ENCODE measurements around the gene SUGT1.

DNA sequence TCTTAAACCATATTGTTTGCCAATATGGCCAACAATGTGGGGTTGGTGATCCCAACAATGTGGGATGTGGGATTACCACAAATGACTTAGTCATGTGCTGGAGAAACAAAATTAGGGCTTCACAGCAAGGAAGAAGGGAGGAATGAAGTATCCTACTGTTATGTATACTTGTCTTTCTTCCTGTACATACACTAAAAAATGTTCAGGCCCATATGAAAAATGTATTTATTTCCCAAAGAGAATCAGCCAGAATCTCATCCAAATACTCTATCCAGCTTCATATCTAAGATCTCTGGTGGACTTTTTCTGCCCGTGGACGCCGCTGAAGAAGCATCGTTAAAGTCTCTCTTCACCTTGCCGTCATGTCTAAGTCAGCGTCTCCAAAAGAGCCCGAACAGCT lies 10.5 kb upstream of the SUGT1 start, which contains the start of gene HNRNPA1L2:
- TF ChIP-seq ZBTB7A (tag by site-specific recombination; IDR thresholded peaks at IDR 0.05; ENCODE audit: low read depth) (no peak), PBX3 (CRISPR knock-in tag; IDR thresholded peaks at IDR 0.05) (no peak), REST (tag by site-specific recombination; IDR thresholded peaks at IDR 0.05) (no peak), KLF16 (tag by site-specific recombination; IDR thresholded peaks at IDR 0.05) (no peak), KLF10 (tag by site-specific recombination; IDR thresholded peaks at IDR 0.05) (no peak), ZNF221 (tag by site-specific recombination; IDR thresholded peaks at IDR 0.05; ENCODE audit: borderline replicate concordance) (no peak), GLIS2 (tag by site-specific recombination; IDR thresholded peaks at IDR 0.05) (no peak), ZNF174 (tag by site-specific recombination; IDR thresholded peaks at IDR 0.05) (no peak), ZNF138 (tag by site-specific recombination; IDR thresholded peaks at IDR 0.05; ENCODE audit: borderline replicate concordance) (no peak), ZNF830 (tag by site-specific recombination; IDR thresholded peaks at IDR 0.05; ENCODE audit: low read depth) (no peak), ZSCAN16 (tag by site-specific recombination; IDR thresholded peaks at IDR 0.05) (no peak)
- TF ChIP-seq, protein P1, sequence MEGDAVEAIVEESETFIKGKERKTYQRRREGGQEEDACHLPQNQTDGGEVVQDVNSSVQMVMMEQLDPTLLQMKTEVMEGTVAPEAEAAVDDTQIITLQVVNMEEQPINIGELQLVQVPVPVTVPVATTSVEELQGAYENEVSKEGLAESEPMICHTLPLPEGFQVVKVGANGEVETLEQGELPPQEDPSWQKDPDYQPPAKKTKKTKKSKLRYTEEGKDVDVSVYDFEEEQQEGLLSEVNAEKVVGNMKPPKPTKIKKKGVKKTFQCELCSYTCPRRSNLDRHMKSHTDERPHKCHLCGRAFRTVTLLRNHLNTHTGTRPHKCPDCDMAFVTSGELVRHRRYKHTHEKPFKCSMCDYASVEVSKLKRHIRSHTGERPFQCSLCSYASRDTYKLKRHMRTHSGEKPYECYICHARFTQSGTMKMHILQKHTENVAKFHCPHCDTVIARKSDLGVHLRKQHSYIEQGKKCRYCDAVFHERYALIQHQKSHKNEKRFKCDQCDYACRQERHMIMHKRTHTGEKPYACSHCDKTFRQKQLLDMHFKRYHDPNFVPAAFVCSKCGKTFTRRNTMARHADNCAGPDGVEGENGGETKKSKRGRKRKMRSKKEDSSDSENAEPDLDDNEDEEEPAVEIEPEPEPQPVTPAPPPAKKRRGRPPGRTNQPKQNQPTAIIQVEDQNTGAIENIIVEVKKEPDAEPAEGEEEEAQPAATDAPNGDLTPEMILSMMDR (tag by site-specific recombination; IDR thresholded peaks at IDR 0.05): no peak
- TF ChIP-seq, protein P2, sequence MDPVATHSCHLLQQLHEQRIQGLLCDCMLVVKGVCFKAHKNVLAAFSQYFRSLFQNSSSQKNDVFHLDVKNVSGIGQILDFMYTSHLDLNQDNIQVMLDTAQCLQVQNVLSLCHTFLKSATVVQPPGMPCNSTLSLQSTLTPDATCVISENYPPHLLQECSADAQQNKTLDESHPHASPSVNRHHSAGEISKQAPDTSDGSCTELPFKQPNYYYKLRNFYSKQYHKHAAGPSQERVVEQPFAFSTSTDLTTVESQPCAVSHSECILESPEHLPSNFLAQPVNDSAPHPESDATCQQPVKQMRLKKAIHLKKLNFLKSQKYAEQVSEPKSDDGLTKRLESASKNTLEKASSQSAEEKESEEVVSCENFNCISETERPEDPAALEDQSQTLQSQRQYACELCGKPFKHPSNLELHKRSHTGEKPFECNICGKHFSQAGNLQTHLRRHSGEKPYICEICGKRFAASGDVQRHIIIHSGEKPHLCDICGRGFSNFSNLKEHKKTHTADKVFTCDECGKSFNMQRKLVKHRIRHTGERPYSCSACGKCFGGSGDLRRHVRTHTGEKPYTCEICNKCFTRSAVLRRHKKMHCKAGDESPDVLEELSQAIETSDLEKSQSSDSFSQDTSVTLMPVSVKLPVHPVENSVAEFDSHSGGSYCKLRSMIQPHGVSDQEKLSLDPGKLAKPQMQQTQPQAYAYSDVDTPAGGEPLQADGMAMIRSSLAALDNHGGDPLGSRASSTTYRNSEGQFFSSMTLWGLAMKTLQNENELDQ (tag by site-specific recombination; IDR thresholded peaks at IDR 0.05; ENCODE audit: low read depth): no peak

Measured in HEK293 (cell line).